HG02870 (cell line): ENCODE measurements around the gene CALM1.

Source experiments
- ATAC-seq: cut with Tn5 transposase; IDR thresholded peaks from one replicate; pipeline ENCODE4 v1.9.1; 2021; ENCODE audit warnings: mild to moderate bottlenecking, moderate library complexity; ENCODE audit not compliant: unreplicated experiment

Gene CALM1

DNA sequence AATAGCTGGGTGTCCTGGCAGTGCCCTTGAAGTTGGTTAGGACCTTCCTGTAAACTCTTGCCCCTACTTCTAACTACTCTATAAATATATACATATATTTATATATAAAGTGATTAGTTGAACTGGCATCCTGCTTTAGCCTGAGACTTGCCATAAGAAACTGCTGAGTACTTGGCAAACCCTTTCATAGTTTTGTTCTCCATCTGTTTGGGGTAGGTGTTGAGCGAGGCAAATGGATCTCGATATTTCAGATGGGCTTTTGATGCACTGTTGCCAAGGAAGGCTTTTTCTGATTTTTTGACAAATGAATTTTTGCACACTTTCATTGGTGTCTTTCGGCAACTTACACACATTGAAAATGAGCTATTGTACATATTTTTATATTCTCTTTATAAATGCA lies 10.4 kb downstream of the CALM1 start:
- ATAC-seq = no peak

DNA sequence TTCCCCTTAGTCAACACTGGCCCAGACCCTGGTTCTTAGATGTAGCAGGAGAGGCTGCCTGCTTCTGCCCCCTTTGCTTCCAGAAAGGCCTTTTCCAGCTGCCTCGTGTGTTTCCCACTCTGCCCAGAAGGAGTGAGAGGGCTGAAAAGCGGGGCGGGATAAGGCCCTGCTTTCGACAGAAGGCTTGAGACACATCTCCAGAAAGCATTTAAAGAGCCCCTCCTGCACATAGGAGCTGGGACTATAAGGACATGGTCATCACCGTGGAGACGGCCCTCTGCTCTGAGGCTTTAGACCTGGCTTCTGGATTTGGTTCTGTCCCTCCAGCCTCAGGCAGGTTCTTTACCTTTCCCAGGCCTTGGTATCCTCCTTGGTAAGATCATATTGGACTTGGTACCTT lies 11.9 kb downstream of the CALM1 start:
- no peak for ATAC-seq

DNA sequence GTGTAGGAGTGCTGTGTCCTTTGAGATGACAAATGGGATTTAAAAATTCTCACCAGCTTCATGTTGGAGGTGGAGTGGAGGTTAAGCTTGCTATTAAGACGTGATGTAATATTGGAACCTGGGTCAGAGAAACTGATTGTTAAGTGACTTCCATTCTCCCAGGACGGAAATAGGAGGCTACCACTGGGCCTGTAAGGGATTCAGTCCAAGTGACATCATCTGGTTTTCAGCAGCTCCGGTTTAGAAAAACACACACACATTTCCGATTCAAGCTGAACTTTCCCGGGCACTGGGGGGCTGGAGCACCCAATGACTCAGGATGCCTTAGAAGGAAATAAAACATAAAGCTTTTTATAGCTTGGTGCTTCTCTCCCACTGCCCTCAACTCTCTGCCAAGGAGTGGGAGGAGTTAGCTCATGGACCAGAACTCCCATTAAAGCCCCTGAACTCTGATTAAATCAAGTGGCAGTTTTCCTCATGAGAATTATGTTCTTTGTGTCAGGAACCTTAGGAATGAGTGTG lies 12.4 kb downstream of the CALM1 start:
- no peak for ATAC-seq

DNA sequence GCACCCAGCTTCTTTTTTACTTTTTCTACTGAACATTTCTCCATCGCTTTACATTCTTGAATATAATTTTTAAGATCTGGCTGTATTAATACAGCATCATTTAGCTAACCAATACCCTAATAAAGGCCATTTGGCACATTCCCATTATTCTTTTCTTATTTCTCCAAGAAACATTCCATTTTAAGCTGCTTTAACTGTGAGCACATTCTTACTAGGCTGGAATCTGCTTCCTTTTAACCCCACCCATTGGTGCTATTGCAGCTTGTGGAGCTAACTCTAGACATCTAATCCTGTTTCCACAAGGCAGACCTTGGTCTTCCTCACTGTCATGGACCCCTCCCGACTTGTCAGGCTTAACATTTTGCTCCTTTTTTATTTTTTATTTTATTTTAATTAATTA lies 15.2 kb downstream of the CALM1 start:
- no peak for ATAC-seq

DNA sequence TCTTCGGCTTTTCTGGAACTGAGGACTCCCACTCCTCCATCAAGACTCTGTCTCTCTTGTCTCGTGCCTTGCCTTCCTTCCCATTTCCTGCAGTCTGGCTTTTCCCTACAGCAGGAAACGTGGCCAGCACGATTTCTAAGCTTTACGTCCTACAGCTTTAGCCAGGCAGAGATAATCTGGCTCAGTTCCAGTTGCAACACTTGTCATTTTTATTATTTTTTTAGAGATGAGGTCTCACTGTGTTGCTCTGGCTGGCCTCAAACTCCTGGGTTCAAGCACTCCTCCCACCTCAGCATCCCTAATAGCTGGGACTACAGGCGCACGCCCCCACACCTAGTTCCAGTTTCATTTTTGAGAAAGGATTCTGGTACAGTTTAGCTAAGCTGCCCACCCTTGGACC lies 19.9 kb downstream of the CALM1 start:
- no peak for ATAC-seq

DNA sequence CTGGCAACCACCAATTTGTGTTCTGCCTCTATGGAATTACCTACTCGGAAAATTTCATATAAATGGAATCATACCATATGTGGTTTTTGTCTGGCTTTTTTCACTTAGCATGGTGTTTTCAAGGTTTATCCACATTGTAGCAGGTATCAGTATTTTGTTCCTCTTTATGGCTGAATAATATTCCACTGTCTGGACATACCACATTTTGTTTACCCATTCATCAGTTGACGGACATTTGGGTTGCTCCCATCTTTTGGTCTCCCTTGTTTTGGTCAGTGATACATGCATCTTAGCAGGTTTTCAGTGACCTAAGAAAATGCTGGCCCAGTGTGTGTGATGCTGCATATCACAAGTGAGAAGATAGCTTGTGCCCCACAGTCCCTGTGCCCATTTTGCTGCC lies 21.2 kb downstream of the CALM1 start:
- ATAC-seq = no peak

DNA sequence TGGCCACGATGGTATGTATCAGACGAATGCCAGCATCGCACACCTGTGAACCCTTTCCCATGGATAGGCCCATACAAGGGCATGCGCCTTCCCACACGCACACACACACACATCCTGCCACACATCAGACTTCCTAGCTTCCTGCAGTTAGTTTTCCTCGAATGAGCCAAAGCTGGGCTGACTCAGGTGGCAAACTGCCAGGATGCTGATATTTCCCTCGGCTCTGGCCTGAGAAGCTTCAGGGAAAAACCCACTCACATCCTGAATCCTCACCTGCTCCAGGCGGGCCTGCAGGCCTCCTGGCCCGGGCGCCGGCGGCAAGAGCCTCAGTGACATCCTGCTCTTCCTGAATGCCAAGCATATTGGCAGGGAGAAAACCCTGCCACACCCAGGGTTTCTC lies 22.4 kb downstream of the CALM1 start:
- ATAC-seq = no peak

DNA sequence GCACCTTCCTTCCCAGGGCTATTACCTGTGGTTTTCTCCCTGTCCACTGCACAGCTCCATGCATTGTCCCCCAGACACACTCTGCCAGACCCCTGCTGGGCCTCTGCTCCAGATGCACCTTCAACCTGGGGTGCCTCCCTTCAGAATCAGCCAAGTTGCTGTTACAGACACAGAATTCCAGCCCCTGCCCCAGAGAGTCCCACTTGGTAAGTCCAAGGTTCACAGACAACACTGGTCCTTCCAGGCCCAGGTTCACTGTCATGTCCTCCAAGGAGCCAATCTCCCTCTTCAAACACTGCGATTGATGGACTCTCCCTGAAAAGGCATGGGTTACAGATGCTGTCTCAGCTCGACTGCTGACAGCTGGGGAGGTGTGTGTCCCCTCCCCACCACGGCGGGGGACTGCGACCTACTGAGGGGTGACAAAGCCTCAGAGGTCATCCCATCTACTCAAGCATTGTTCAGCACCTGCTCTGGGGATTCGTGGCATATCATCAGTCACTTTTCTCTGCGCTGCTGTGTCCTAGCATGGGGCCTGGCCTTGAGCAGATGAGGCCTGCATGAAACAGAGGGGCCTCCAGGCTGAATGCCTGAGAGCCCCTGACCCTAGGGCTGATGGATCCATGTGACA lies 24.3 kb downstream of the CALM1 start:
- no peak for ATAC-seq

DNA sequence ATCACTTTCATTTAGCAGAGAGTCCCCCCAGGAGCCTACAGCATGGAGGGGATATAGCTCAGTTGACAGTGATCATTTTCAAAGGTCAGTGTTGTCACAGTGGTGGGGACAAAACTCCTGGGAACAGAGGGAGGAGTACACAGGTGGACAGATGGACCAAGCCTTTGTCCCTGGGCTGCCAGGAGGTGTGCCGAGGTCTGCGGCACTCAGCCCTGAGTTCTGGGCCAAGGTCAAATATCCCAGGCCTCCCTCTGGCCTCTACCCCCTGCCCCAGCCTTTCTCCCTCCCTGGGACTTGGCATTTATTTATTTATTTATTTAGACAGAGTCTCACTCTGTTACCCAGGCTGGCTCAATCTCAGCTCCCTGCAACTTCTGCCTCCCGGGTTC lies 24.8 kb downstream of the CALM1 start:
- no peak for ATAC-seq

DNA sequence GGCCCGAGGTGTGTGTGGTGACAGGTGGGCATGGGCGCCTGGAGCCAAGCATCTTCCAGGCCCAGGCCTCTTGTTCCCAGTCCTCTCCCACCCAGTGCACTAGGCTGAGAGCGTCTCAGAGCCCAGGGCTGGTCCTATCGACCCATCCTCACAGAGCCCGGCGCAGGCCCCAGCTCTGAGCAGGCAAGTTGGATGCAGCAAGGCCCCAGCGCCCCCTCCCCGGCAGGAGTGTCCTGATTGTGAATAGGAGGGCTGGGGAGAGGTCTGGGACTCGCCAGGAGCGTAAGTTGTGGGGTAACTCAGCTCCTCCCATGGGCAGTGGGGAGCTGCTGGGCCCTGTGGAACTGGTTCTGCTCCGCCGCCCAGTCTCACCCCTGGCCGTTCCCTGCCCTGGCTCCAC lies 26.3 kb downstream of the CALM1 start:
- no peak for ATAC-seq

DNA sequence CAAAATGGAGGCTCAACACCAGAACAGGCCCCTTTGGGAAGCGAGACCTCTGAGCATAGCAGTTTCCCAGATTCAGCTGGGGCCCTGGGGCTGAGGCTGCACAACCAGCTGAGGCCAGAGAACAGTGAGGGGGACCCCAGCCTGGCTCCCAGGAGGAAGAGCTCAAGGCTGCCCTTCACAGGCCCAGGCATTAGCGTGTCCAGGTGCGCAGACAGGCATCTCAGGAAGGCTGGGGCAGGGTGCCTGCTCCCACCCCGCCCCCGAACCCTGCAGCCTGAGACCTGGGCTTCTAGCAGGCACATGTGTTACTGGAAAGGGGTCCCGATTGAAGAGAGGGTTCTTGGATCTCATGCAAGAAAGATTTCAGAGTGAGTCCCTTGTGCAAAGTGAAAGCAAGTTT lies 27.2 kb downstream of the CALM1 start:
- ATAC-seq = no peak

DNA sequence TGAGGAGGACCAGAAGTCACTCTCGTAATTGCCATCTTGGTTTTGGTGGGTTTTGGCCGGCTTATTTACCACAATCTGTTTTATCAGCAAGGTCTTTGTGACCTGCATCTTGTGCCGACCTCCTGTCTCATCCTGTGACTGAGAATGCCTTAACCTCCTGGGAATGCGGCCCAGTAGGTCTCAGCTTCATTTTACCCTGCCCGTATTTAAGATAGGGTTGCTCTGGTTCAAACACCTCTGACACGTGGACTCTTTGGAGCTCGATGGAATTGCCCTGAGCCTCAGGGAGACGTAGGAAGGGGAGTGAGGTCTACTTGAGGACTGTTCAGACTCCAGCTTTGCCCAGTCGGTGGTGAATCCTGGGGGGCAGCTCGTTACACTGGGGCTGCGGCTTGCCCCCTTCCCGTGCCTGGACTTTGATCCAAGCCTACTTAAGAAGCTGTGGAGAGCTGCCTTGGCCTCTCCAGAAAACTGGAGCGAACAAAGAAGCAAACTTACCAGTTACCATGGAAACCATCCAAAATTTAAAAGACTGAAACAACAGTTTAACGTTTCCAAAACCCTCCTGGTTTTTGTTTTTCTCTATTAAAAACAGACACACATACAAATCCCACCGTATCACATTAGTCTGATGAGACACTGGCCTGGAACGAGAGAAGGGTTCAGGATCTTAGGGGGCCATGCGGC lies 28.0 kb downstream of the CALM1 start:
- ATAC-seq = no peak

DNA sequence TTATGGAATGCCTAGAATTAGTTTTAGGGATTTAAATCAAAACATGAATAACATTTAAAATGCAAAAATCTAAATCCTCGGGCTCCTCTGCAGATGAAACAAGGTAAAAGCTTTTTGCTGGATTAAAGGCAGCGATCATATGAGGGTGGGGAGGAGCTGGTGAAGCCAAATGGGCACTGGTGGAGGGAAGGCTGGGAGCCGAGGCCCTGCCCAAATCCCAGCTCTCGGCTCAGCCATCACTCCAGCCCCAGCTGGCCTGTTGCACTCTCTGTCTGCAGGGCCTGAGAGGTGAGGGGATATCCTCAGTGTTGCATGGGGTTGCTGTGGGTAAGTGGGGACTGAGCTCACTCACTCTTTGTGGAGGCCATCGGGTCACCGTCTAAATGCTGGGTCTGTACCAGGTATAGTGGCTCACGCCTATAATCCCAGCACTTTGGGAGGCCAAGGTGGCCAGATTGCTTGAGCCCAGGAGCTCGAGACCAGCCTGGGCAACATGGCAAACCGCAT lies 28.6 kb downstream of the CALM1 start:
- no peak for ATAC-seq

DNA sequence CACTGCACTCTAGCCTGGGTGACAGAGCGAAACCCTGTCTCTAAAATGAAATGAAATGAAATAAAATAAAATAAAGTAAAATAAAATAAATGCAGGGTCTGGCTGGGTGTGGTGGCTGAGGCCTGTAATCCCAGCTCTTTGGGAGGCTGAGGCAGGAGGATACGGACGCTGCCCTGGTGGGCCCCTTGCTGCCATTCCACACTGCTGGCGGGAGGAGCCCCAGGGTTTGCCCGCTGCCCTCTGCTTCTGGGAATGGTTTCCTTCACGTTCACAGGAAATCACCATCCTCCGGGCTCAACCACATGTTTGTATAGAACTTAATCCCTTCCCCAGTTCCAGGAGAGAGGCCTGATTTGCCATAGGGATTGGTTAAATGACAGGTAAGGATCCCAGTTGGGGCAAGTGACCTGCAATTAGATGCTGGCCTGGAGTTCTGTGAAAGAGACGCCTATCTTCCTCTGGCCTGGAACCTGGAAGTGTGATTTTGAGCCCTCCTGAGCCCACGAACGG lies 29.3 kb downstream of the CALM1 start:
- no peak for ATAC-seq

DNA sequence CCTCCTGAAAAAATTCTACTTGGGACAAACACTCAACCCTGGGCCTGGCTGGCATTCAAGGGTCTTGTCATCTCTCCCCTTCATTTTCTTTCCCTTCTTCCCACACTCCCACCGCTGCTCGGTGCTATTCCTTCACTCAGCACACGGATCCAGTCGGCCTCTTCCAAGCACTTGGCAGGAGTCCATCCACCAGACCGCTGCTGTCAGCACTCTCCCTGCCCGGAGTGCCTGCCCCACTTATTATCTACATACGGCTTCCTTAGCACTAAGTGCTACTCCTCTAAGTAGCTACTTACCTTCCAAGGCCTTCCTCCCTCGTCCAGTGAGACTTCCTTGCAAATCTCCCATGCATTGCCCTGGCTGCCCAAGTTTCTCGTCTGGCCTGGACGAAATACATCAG lies 29.8 kb downstream of the CALM1 start:
- ATAC-seq = no peak

DNA sequence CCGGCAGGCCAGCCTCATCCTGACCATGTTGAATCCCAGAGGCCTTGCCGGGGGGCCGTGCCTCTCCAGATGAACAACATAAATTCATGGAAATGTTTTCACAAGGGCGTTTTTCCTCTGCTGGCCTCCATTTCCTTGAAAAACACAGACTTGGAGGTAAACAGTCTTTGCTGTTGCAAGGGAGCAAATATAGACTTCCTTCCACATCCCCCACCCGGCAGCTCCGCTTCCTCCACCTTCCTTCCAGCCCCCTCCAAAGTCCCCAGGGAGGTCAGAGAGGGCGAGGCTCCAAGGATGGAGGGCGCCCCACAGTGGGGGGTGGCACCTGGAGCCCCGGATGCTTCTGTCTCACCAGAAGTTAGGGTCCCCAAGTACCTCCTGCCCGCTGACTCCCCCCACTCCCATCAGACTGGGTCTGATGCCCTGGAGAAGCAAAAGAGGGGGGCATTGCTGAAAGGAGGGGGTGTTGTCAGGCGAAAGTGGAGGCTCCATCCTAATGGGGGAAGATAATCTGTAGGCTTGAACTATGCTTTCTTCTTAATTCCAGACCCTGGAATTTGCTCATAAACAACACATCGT lies 31.1 kb downstream of the CALM1 start:
- ATAC-seq = no peak

DNA sequence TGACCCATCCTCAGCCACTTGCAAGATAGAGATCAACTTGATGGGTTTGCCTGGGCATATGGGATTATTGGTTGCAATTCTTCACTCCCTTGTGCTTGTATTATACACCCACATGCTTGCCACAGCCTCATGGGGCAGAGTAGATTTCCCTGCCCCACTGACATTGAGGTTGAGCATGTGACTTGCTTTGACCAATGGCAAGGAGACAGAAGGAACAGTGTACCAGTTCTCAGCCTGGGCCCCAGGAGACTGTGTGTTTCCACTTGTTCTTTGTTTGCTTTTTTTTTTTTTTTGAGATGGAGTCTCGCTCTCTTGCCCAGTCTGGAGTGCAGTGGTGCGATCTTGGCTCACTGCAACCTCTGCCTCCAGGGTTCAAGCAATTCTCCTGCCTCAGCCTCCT lies 31.8 kb downstream of the CALM1 start:
- ATAC-seq = no peak

DNA sequence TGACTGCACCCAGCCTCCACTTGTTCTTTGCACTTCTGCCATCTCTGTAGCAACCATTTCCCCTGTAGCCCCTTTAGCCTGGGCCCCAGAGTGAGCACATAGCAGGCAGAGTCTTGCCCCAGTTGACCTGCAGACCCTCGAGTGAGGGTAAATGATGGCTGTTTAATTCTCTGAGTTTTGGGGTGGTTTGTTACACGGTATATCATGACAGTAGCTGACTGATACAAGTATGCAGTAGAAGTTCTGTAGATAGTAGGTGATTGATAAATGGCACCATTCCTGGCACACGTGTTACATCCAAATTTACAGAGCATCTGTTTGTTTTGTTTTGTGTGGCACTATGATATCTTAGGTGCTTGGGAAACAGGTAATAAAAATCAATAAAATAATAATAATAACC lies 32.4 kb downstream of the CALM1 start:
- ATAC-seq = no peak

DNA sequence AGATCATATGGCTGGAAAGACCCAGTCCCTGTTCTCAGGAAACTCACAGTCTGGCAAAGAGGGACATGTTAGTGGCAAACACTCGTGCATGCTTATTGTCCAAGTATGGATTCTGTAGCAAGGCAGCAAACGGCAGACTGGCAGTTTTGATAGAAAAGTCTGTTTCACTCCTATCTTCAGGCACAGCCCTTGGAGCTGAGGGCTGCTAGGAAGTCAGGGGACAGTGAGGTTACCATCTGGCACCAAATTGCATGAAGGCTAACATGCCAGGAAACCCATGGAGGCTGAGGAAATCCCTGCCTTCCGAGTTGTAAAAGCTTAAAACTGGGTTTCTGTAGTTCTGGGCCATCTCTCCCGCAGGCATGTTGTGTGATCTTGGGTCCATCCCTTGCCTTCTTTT lies 32.9 kb downstream of the CALM1 start:
- no peak for ATAC-seq

DNA sequence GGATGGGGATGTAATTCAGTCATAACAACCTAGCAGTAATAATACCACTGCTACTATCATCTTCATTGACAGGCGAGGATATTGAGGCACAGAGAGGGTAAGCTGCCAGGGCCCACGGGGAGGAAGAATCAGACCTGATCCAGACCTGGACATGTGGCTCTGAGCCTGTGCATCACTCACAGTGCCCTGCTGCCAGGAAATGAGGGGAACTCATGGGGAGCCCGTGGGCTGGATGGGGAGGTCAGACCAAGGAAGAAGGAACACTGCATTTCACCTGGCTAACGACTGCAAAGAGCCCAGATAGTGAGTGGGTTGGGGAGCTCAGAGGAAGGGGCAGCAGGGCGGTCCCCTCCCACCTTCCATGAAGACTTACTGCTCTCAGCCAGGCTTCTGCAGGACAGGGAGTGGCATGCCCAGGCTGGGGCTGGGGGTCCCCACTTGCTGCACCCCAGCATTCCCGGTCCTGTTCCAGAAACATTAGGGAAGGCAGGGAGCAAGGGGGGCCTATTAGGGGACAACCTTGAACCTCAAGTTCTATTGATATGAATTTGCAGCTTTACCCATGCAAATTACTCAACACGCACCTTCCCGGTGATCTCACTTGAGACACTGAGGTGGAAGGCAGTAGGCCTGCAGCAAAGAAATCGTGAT lies 37.7 kb downstream of the CALM1 start:
- no peak for ATAC-seq

DNA sequence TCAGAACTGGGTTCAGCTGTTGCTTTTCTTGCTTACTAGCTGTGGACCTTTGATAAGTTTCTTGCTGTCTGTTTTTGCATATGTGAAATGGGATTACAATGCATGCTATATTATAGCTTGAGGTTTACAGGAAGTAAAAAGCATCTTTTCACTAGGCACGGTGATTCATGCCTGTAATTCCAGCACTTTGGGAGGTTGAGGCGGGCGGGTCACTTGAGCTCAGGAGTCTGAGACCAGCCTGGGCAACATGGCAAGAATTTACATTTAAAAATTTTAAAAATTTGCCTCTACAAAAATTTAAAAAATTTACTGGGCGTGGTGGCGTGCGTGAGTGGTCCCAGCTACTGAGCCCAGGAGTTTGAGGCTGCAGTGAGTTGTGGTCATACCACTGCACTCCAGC lies 42.0 kb downstream of the CALM1 start:
- ATAC-seq = no peak

DNA sequence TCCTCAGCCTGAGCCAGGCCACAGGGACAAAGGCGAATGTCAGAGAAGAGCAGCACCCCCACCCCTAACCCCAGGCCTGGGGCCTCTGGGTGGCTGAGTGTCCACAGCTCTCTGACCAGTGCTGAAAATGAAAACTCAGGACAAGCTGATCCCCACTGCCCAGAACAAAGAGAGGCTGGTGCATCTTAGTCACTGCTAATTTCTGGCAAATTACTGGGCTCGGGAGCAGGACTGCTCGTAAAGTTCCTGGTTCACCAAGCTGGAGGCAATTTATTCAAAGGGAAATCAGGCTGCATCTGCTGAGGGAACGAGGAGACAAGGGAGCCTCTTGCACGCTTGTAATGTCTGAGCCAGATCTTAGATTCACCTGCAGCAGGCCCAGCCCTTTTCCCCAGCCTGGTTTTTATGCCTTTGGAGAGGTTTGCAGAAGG lies 43.2 kb downstream of the CALM1 start:
- ATAC-seq = no peak
